HG03378 (cell line): ENCODE data around the gene PTPRQ.
"Not testable (repeated sequence)": the region's sequence is repeated elsewhere in the genome, so short reads cannot be mapped to it uniquely, and the experiment has no call there.

Experiments
- ATAC-seq: cut with Tn5 transposase; IDR thresholded peaks from one replicate; pipeline ENCODE4 v1.9.1; 2021; ENCODE audit warnings: mild to moderate bottlenecking, moderate library complexity; ENCODE audit not compliant: unreplicated experiment

Gene PTPRQ

GRCh38 chr12:80443974-80444666, at the start of gene PTPRQ:
Gene PTPRQ, plus strand, starts transcription at chr12:80444235. Its CDS starts 111 bp downstream, at chr12:80444346.
- no peak for ATAC-seq

- no peak for ATAC-seq
Measured at GRCh38 chr12:80400571-80400991, 43.5 kb upstream of the PTPRQ start.

GRCh38 chr12:80401191-80401590, 42.8 kb upstream of the PTPRQ start:
- ATAC-seq: no peak

- ATAC-seq: no peak
Measured at GRCh38 chr12:80404629-80405028, 39.4 kb upstream of the PTPRQ start.

- no peak for ATAC-seq
Measured at GRCh38 chr12:80406253-80406652, 37.8 kb upstream of the PTPRQ start.

- ATAC-seq: peak; percentile 47
Measured at GRCh38 chr12:80411787-80412186, 32.2 kb upstream of the PTPRQ start.

- peak; percentile 89 for ATAC-seq
Measured at GRCh38 chr12:80412343-80412953, 31.6 kb upstream of the PTPRQ start.

GRCh38 chr12:80413462-80413861, 30.6 kb upstream of the PTPRQ start:
- ATAC-seq: no peak

- ATAC-seq: no peak
Measured at GRCh38 chr12:80415466-80415865, 28.6 kb upstream of the PTPRQ start.

GRCh38 chr12:80419644-80420043, 24.4 kb upstream of the PTPRQ start:
- ATAC-seq: no peak

GRCh38 chr12:80420075-80420474, 24.0 kb upstream of the PTPRQ start:
- no peak for ATAC-seq

GRCh38 chr12:80422550-80422949, 21.5 kb upstream of the PTPRQ start:
- no peak for ATAC-seq

GRCh38 chr12:80432061-80432460, 12.0 kb upstream of the PTPRQ start:
- ATAC-seq: no peak

GRCh38 chr12:80441921-80442320, 2.1 kb upstream of the PTPRQ start:
- no peak for ATAC-seq

GRCh38 chr12:80442426-80443222, 1.4 kb upstream of the PTPRQ start:
- ATAC-seq: no peak

- no peak for ATAC-seq
Measured at GRCh38 chr12:80445083-80445793, 1.2 kb downstream of the PTPRQ start.

- no peak for ATAC-seq
Measured at GRCh38 chr12:80456513-80456912, 12.5 kb downstream of the PTPRQ start.

- ATAC-seq: no peak
Measured at GRCh38 chr12:80460972-80461371, 16.9 kb downstream of the PTPRQ start.

- ATAC-seq: not testable (repeated sequence)
Measured at GRCh38 chr12:80461851-80462250, 17.8 kb downstream of the PTPRQ start.

GRCh38 chr12:80469681-80470080, 25.6 kb downstream of the PTPRQ start:
- no peak for ATAC-seq

GRCh38 chr12:80470403-80470802, 26.4 kb downstream of the PTPRQ start:
- ATAC-seq: no peak
